Mucosa of descending colon (tissue), 3 donors: ENCODE measurements around the gene ZP2. TPM values are rescaled to one million over a fixed set of nuclear protein-coding genes. Genes with fewer than 3 reads are reported as not detected.
"Not testable (repeated sequence)": the region's sequence is repeated elsewhere in the genome, so short reads cannot be mapped to it uniquely, and the experiment has no call there.

ENCODE experiments used
- ATAC-seq: fragments of 200-7000 bp; cut with Tn5 transposase; one replicate; pipeline ENCODE4 v1.9.1; 2020; ENCODE audit warnings: mild to moderate bottlenecking, moderate library complexity
- DNase-seq, 3 donors: peaks; one replicate each; pipeline ENCODE4 v3.0.0-alpha.2; 2020
- H3K36me3 ChIP-seq: fragments of 200-600 bp; one replicate; pipeline ENCODE4 v1.8.0; 2021; ENCODE audit warnings: low read depth, mild to moderate bottlenecking
- H3K4me1 ChIP-seq: fragments of 200-600 bp; one replicate; pipeline ENCODE4 v1.8.0; 2021; ENCODE audit warnings: low read depth, mild to moderate bottlenecking
- H3K4me3 ChIP-seq: fragments of 200-600 bp; one replicate; pipeline ENCODE4 v1.8.0; 2021; ENCODE audit warnings: mild to moderate bottlenecking
- H3K9me3 ChIP-seq: fragments of 200-600 bp; one replicate; pipeline ENCODE4 v1.8.0; 2021; ENCODE audit warnings: mild to moderate bottlenecking
- CTCF ChIP-seq: fragments of 200-600 bp; IDR thresholded peaks from one replicate; pipeline ENCODE4 v1.8.0; 2022; ENCODE audit warnings: antibody characterized with exemption, mild to moderate bottlenecking
- intact Hi-C, 2 donors: fragments of 100-400 bp; cut with DNase I in 1 of 2; cut with micrococcal nuclease in 1 of 2; formaldehyde crosslinking; loops; one replicate each; pipeline versions ENCODE4 v1.11.0 to v1.11.1; 2022; cut with DNase I, micrococcal nuclease
- total RNA-seq, 3 donors: library from RNA; stranded (reverse); fragmentation: NEBNext Ultra II Directional in 2 of 3; extraction: Animal tissue kit (Norgen Biotek cat#: 25700) in 2 of 3; gene quantifications; one replicate each; pipeline versions ENCODE4 v1.2.1 to v1.2.4, GENCODE V29; 2021 to 2023
- donor health status: DM: no; HTN: no; CAD: no; lungs with moderate emphysema.
- donor health status: DM: no; HTN: no; CAD: no.
- donor health status: DM: no; HTN: yes; CAD: no.

The ZP2 gene
- total RNA-seq, 3 donors from 2014 or later = 0.20 TPM; not detected in 2

DNA sequence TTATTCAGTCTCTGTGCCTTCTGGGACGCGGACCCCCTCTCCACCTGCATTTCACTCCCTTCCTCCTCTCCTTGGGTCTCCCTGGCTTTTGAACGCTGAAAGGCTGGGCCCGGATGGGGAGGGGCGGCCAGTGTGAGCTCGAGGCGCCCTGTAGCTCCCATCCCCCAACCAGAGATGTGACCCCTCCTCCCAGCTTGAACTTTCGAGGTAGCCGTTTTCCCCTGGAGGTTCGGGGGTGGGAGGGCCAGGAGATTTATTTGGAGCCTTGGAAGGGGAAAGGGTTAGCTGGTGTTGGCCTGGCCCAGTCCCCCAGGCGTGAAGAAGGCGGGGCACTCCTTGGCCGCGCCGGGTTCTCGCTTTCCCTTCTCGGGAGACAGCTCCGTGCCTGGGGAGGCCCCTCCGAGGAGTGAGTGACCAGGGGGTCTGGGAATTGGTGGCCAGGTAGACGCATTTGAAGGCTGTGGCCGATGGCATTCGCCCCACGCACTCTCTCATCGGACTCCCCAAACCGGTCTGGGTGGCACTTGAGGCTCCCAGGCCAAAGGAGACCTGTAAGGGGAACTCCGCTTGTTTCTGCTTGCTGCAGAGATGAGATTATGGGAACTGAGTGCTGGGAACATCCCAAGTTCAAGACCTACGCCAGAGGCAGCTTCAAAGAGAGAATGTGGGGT, 52.0 kb downstream of the ZP2 start:
- ATAC-seq = peak; percentile 53
- TF ChIP-seq CTCF = no peak
- H3K4me3 ChIP-seq = peak overlapping the region; percentile 62
- no peaks in the 10 kb centered on the region for H3K36me3 ChIP-seq
- no peaks in the 10 kb centered on the region for H3K9me3 ChIP-seq
- intact Hi-C loops = loop anchor here in 1 of 2 donors (10.0 kb wide), 1 partner anchor 145 kb away; no protein-coding TSS in a partner anchor
- DNase-seq = peak; percentile 67 to 75 (median 69)
- H3K4me1 ChIP-seq = peaks cover 17% of the 10 kb centered on the region

- H3K36me3 ChIP-seq = no peaks in the 10 kb centered on the region
- H3K4me1 ChIP-seq = peaks cover 17% of the 10 kb centered on the region
- ATAC-seq (peak; percentile 96), DNase-seq (peak; percentile 92 to 94 (median 92))
- intact Hi-C loops = loop anchor here in 1 of 2 donors (10.0 kb wide), 1 partner anchor 146 kb away; no protein-coding TSS in a partner anchor
- no peaks in the 10 kb centered on the region for H3K9me3 ChIP-seq
- no peak for TF ChIP-seq CTCF
- peak within 1 kb of the TSS; percentile 62 for H3K4me3 ChIP-seq
These were observed 52.9 kb downstream of the ZP2 start, which contains the start of gene LDAF1 for GRCh38 chr16:21158208-21159110. TSS of gene LDAF1 (plus strand) at chr16:21158674. CDS start at chr16:21161183, 2,509 bp downstream.

DNA sequence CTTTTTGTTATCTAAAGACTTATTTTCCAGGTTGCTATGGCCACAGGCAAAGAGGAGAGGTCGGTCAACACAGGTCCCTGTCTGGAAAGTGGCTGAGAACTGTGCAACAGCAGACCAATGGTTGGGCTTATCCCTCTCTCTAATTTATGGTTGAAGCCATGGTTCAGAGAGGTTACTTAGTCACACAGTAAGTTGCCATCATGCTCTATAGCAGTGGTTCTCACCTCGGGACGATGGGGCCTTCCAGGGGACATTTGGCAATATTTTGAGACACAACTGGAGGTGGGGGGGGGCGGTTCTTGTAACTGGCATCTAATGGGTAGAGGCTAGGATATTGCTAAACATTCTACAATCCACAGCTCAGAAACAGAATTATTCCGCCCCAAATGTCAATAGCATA, 53.7 kb downstream of the ZP2 start:
- Histone ChIP-seq H3K36me3 (no peaks in the 10 kb centered on the region), H3K4me1 (peaks cover 17% of the 10 kb centered on the region), H3K4me3 (no peak overlapping the region), H3K9me3 (no peaks in the 10 kb centered on the region)
- ATAC-seq (no peak), DNase-seq (peak in 1 of 3 donors; percentile 25)
- no peak for TF ChIP-seq CTCF
- intact Hi-C loops = loop anchor here in 1 of 2 donors (10.0 kb wide), 1 partner anchor 147 kb away; no protein-coding TSS in a partner anchor

DNA sequence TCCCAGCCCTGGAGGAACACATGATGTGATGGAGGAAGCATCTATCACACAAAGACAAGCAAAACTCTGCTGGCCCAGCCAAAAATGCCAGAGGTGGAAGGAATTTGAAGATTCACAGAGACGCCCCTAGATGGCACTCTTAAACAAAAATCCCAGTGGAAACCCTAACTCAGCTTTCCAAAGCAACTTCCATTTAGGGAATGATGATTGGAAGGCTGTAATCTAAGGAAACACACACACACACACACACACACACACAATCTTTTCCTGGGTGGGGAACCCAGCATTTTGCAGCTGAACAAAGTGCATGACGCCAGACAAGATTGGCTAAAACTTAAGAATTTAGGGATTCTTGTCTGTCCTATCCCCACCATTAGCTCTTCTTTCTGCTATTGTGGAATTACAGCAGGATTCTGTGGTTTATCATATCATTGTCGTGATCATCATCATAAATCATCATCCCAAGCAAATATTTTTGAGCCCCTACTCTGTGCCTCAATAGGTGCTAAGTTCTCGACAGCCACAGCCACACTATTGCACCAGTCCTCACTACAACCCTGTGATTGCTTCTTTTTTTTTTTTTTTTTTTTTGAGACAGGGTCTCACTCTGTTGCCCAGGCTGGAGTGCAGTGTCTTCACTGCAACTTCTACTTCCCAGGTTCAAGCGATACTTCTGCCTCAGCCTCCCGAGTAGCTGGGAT, 54.5 kb downstream of the ZP2 start:
- Histone ChIP-seq H3K9me3 (no peaks in the 10 kb centered on the region), H3K36me3 (no peaks in the 10 kb centered on the region), H3K4me3 (no peak overlapping the region), H3K4me1 (peaks cover 17% of the 10 kb centered on the region)
- no peak for TF ChIP-seq CTCF
- ATAC-seq = peak; percentile 62
- intact Hi-C loops = loop anchor here in 1 of 2 donors (10.0 kb wide), 1 partner anchor 148 kb away; no protein-coding TSS in a partner anchor
- peak in 1 of 3 donors; percentile 68 for DNase-seq

- not testable (repeated sequence) for DNase-seq, H3K9me3 ChIP-seq, H3K36me3 ChIP-seq, ATAC-seq, H3K4me3 ChIP-seq
- peaks cover 17% of the 10 kb centered on the region for H3K4me1 ChIP-seq
- intact Hi-C loops = loop anchor here in 1 of 2 donors (10.0 kb wide), 1 partner anchor 149 kb away; no protein-coding TSS in a partner anchor
These were observed 55.4 kb downstream of the ZP2 start for GRCh38 chr16:21156011-21156410.

DNA sequence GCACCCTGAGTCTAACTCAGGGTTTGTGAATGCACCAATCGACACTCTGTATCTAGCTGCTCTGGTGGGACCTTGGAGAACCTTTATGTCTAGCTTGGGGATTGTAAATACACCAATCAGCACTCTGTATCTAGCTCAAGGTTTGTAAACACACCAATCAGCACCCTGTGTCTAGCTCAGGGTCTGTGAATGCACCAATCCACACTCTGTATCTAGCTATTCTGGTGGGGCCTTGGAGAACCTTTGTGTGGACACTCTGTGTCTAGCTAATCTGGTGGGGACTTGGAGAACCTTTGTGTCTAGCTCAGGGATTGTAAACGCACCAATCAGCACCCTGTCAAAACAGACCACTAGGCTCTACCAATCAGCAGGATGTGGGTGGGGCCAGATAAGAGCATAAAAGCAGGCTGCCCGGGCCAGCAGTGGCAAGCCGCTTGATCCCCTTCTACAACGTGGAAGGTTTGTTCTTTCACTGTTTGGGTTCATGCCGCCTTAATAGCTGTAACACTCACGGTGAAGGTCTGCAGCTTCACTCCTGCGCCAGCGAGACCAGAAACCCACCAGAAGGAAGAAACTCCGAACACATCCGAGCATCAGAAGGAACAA, 58.1 kb downstream of the ZP2 start:
- peaks cover 17% of the 10 kb centered on the region for H3K4me1 ChIP-seq
- not testable (repeated sequence) for H3K4me3 ChIP-seq, DNase-seq, ATAC-seq, H3K9me3 ChIP-seq, H3K36me3 ChIP-seq
- intact Hi-C loops = loop anchor here in 1 of 2 donors (10.0 kb wide), 1 partner anchor 152 kb away; no protein-coding TSS in a partner anchor

- H3K4me3 ChIP-seq, H3K36me3 ChIP-seq: not testable (repeated sequence)
These were observed 59.0 kb downstream of the ZP2 start for GRCh38 chr16:21152160-21153030.

More at GRCh38 chr16:21152160-21153030, 59.0 kb downstream of the ZP2 start:
- not testable (repeated sequence) for DNase-seq, H3K9me3 ChIP-seq, H3K4me1 ChIP-seq, ATAC-seq
- intact Hi-C loops = loop anchor here in 1 of 2 donors (10.0 kb wide), 1 partner anchor 152 kb away; no protein-coding TSS in a partner anchor
